ENCODE measurements around the gene PDE8B. TPM values are rescaled to one million over a fixed set of nuclear protein-coding genes. Genes with fewer than 3 reads are reported as not detected.

Gene PDE8B
- total RNA-seq, 1 donor from 2014 or later: 1.0 TPM

- DNase-seq (ENCODE audit: missing footprints) (no peak), ATAC-seq (no peak)
- intact Hi-C loops (cut with DNase I): no loop called here
These were observed 12.2 kb downstream of the PDE8B start for GRCh38 chr5:77222722-77223121.

- no peak for DNase-seq (ENCODE audit: missing footprints)
- ATAC-seq: no peak
- intact Hi-C loops (cut with DNase I): no loop called here
These were observed 13.2 kb downstream of the PDE8B start for GRCh38 chr5:77223653-77224052.

GRCh38 chr5:77224672-77225355, 14.3 kb downstream of the PDE8B start:
- ATAC-seq (no peak), DNase-seq (ENCODE audit: missing footprints) (no peak)
- intact Hi-C loops (cut with DNase I): no loop called here

GRCh38 chr5:77225531-77225930, 15.1 kb downstream of the PDE8B start:
- DNase-seq (ENCODE audit: missing footprints) (no peak), ATAC-seq (no peak)
- intact Hi-C loops (cut with DNase I): no loop called here

DNA sequence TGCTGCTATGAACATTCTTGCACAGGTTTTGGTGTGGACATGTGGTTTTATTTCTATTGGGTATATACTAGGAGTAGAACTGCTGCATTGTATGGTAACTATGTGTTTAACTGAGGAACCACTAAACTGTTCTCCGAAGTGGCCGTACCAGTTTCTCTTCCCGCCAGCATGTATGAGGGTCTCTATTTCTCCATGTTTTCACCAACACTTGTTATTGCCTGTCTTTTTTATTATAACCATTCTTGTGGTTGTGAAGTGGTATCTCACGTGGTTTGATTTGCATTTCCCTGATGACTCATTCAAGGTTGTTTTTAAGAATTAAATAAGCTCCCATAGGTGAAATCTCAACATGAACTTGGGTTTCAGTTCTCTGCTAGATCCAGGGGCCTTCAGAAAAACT, 19.4 kb downstream of the PDE8B start:
- DNase-seq (ENCODE audit: missing footprints): no peak
- no peak for ATAC-seq
- intact Hi-C loops (cut with DNase I): no loop called here

- ATAC-seq (no peak), DNase-seq (ENCODE audit: missing footprints) (no peak)
- intact Hi-C loops (cut with DNase I): no loop called here
These were observed 20.4 kb downstream of the PDE8B start for GRCh38 chr5:77230727-77231470.

DNA sequence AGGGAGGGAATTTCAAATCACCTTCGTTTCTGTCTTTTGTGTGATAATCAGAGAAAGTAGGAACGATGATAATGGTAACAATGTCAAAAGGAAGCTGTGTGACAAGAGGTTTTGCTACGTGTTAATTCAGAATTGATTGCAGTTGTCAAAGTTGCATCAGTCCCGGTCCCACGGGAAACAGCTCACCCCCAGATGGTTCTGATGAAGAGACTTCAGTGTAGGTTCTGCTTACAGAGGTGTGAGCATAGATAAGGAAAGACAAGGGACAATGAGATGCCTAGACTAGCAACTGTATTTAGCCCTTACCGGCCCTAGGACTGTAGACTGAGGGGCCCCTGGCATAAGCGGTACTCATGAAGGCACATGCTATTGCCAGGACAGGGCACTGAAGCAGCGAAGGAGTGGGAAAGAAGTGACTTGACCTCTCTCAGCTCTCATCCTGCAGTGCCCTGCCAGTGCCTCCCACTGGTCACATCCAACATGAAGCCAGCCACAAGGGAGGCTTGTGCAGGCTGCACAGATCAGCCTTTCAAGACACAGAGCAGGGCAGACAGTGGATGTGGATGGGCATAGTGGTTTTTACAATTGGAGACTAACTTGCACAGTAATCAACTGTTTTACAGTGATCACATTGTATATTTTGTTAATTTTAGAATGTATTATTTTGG, 21.1 kb downstream of the PDE8B start:
- intact Hi-C loops (cut with DNase I): no loop called here
- ATAC-seq (no peak), DNase-seq (ENCODE audit: missing footprints) (no peak)

- no peak for DNase-seq (ENCODE audit: missing footprints)
- ATAC-seq: peak; percentile 67
- intact Hi-C loops (cut with DNase I): no loop called here
These were observed 22.3 kb downstream of the PDE8B start for GRCh38 chr5:77232574-77233358.

GRCh38 chr5:77235846-77236721, 25.6 kb downstream of the PDE8B start:
- intact Hi-C loops (cut with DNase I): no loop called here
- ATAC-seq (no peak), DNase-seq (ENCODE audit: missing footprints) (no peak)

DNA sequence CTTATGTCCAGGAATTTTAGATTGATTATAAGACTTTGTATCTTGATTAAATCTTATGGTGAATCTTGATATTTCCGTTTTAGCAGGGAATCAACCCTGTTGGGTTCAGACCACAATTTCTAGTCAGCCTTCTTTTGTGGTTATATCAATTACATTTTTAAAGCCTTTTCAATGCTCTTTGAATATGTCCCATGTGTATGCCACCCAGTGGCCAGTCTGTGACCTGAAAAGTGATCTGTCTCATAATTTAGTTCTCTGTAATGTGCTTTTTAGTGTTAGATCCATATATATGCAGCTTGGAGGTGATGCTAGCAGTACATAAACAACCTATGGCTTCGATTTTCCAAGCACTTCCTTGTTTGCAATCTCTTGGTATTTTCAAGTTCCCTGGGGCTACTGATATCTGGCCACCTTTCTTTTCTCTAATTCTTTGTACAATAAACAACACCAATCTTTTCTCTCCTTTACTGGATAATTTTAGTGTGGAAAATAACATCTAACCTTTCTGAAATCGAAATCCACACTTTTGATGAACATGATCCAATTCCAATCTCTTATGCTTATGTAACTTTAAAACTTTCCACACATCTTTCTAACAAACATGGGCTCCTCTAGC, 28.8 kb downstream of the PDE8B start:
- no peak for DNase-seq (ENCODE audit: missing footprints)
- intact Hi-C loops (cut with DNase I): loop anchor here (2.0 kb wide), 1 partner anchor 94 kb away; no protein-coding TSS in a partner anchor
- no peak for ATAC-seq

- ATAC-seq: no peak
- DNase-seq (ENCODE audit: missing footprints): no peak
- intact Hi-C loops (cut with DNase I): no loop called here
These were observed 31.0 kb downstream of the PDE8B start for GRCh38 chr5:77241444-77241843.

GRCh38 chr5:77249475-77249874, 39.0 kb downstream of the PDE8B start:
- DNase-seq (ENCODE audit: missing footprints) (no peak), ATAC-seq (no peak)
- intact Hi-C loops (cut with DNase I): no loop called here

- DNase-seq (ENCODE audit: missing footprints) (no peak), ATAC-seq (no peak)
- intact Hi-C loops (cut with DNase I): no loop called here
These were observed 39.5 kb downstream of the PDE8B start for GRCh38 chr5:77250021-77250420.

DNA sequence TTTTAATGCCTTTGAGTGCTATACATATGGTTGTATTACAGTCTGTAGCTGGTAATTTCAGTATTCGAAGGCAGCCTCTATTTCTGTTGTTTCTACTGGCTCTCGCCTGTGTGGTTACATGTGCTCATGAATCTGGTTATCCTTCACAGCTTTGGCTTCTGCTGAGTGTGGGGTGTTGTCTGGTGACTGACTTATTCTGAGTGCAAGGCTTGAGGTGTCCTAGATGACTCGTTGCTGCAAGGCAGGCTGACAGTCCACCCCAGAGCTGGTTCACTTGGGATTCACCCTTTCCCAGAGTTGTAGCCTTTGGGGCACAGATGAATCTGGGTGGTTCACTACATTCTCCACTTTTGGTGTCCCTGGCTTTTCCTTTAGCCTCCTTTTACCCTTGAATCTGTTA, 41.4 kb downstream of the PDE8B start:
- DNase-seq (ENCODE audit: missing footprints) (no peak), ATAC-seq (no peak)
- intact Hi-C loops (cut with DNase I): no loop called here

DNA sequence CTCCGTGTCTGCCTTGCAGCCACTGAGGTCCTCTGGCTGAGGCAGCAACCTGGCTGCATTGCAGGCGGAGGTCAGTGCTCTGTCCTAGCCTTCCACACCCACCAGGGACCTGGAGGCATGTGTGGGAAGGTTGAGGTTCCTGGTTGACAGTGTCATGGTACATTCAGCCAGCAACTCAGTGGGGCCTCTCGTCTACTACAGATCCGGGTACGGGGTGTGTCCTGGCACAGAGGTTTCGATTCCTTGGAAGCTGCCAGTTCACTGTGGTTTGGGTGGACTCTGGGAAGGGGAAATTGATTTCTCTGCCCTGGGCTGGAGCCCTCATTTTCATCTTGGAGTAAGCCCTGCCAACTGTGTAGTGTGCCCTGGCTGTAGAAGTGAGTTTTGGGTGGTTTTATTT, 45.1 kb downstream of the PDE8B start:
- DNase-seq (ENCODE audit: missing footprints) (no peak), ATAC-seq (no peak)
- intact Hi-C loops (cut with DNase I): no loop called here

DNA sequence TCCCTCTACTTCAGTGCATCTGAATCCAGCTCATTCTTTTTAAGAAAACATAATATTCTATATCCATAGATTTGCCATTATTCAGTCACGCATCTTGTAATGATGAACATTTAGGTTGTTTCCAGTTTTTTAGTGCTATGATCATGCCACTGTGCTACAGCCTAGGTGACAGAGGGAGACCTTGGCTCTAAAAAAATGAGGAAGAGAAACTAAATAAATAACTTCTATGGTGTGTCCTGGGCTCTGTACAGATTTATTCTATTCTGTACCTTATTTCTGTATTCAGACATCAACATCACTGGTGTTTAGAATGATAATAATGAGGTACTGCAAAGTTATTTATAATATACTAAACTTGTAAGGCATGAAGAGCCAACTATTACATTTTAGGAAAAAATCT, 45.9 kb downstream of the PDE8B start:
- intact Hi-C loops (cut with DNase I): no loop called here
- DNase-seq (ENCODE audit: missing footprints) (no peak), ATAC-seq (no peak)

GRCh38 chr5:77258652-77259051, 48.2 kb downstream of the PDE8B start:
- DNase-seq (ENCODE audit: missing footprints): no peak
- no peak for ATAC-seq
- intact Hi-C loops (cut with DNase I): no loop called here

DNA sequence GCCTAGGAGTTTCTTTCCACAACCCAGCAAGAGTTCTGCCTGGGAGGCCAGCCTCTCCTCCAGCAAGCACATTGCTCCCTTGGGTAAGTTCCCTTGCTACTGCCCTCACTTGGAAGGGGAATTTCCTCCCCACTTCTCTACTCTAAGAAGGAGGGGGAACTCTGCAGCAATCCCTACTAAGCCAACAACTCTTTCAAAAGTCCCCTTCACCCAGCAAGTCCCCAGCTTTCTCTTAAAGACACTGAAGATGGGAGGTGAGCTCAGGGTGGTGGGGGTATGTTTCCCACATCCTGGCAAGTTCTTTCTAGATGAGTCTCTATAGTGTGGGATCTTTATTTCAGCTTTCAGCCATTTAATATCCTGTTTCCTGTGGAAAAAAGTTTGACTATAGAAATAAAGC, 49.0 kb downstream of the PDE8B start:
- intact Hi-C loops (cut with DNase I): no loop called here
- ATAC-seq: no peak
- DNase-seq (ENCODE audit: missing footprints): no peak
